ENCODE results near the gene JAM2.

The JAM2 gene

GRCh38 chr21:25742900-25743299 lies 103.8 kb downstream of the JAM2 start:
- WGBS, 2 experiments (ENCODE audit: insufficient coverage in 2 of 2) = 84 to 90% methylated on average over 2 of the region's 3 CpGs

GRCh38 chr21:25744854-25745253 lies 105.8 kb downstream of the JAM2 start:
- Histone ChIP-seq H3K4me1 (ENCODE audit: control insufficient read depth, insufficient read depth, low read length, poor library complexity, severe bottlenecking) (no peaks in the 10 kb centered on the region), H3K36me3 (ENCODE audit: control insufficient read depth, insufficient read depth, low read length) (peaks cover 15% of the 10 kb centered on the region)

More at GRCh38 chr21:25742900-25743299, 103.8 kb downstream of the JAM2 start:
- H3K36me3 ChIP-seq (ENCODE audit: control insufficient read depth, insufficient read depth, low read length) = peaks cover 11% of the 10 kb centered on the region
- H3K4me3 ChIP-seq (ENCODE audit: extremely low read depth, insufficient read depth, low read length, poor library complexity, severe bottlenecking) = no peak overlapping the region
- no peaks in the 10 kb centered on the region for H3K9me3 ChIP-seq (ENCODE audit: control insufficient read depth, low read length)
- no peaks in the 10 kb centered on the region for H3K4me1 ChIP-seq (ENCODE audit: control insufficient read depth, insufficient read depth, low read length, poor library complexity, severe bottlenecking)
- no peak overlapping the region for H3K27ac ChIP-seq (ENCODE audit: low read depth, low read length, severe bottlenecking)

GRCh38 chr21:25750085-25750484 lies 111.0 kb downstream of the JAM2 start:
- H3K4me1 ChIP-seq (ENCODE audit: control insufficient read depth, insufficient read depth, low read length, poor library complexity, severe bottlenecking) = no peaks in the 10 kb centered on the region
- WGBS, 2 experiments (ENCODE audit: insufficient coverage in 2 of 2) = 88 to 95% methylated on average over 5 of the region's 6 CpGs
- H3K36me3 ChIP-seq (ENCODE audit: control insufficient read depth, insufficient read depth, low read length) = peaks cover 39% of the 10 kb centered on the region
- H3K27ac ChIP-seq (ENCODE audit: low read depth, low read length, severe bottlenecking) = no peak overlapping the region
- no peak overlapping the region for H3K4me3 ChIP-seq (ENCODE audit: extremely low read depth, insufficient read depth, low read length, poor library complexity, severe bottlenecking)
- no peaks in the 10 kb centered on the region for H3K9me3 ChIP-seq (ENCODE audit: control insufficient read depth, low read length)

More at GRCh38 chr21:25744854-25745253, 105.8 kb downstream of the JAM2 start:
- Histone ChIP-seq H3K4me3 (ENCODE audit: extremely low read depth, insufficient read depth, low read length, poor library complexity, severe bottlenecking) (no peak overlapping the region), H3K9me3 (ENCODE audit: control insufficient read depth, low read length) (no peaks in the 10 kb centered on the region), H3K27ac (ENCODE audit: low read depth, low read length, severe bottlenecking) (no peak overlapping the region)
- no CpG with 5 or more reads among the region's 2 CpGs for WGBS, 2 experiments (ENCODE audit: insufficient coverage in 2 of 2)

- Histone ChIP-seq H3K9me3 (ENCODE audit: control insufficient read depth, low read length) (no peaks in the 10 kb centered on the region), H3K36me3 (ENCODE audit: control insufficient read depth, insufficient read depth, low read length) (peaks cover 35% of the 10 kb centered on the region), H3K4me1 (ENCODE audit: control insufficient read depth, insufficient read depth, low read length, poor library complexity, severe bottlenecking) (no peaks in the 10 kb centered on the region), H3K4me3 (ENCODE audit: extremely low read depth, insufficient read depth, low read length, poor library complexity, severe bottlenecking) (no peak overlapping the region), H3K27ac (ENCODE audit: low read depth, low read length, severe bottlenecking) (no peak overlapping the region)
- 86 to 100% methylated on average over 1 of the region's 1 CpG for WGBS, 2 experiments (ENCODE audit: insufficient coverage in 2 of 2)
These were observed 113.4 kb downstream of the JAM2 start for GRCh38 chr21:25752416-25752815.

- no peak overlapping the region for H3K27ac ChIP-seq (ENCODE audit: low read depth, low read length, severe bottlenecking)
- H3K9me3 ChIP-seq (ENCODE audit: control insufficient read depth, low read length) = no peaks in the 10 kb centered on the region
- H3K36me3 ChIP-seq (ENCODE audit: control insufficient read depth, insufficient read depth, low read length) = peaks cover 35% of the 10 kb centered on the region
- no peak overlapping the region for H3K4me3 ChIP-seq (ENCODE audit: extremely low read depth, insufficient read depth, low read length, poor library complexity, severe bottlenecking)
- WGBS, 2 experiments (ENCODE audit: insufficient coverage in 2 of 2) = 88 to 89% methylated on average over 5 of the region's 6 CpGs
- no peaks in the 10 kb centered on the region for H3K4me1 ChIP-seq (ENCODE audit: control insufficient read depth, insufficient read depth, low read length, poor library complexity, severe bottlenecking)
These were observed 117.3 kb downstream of the JAM2 start for GRCh38 chr21:25756190-25756932.

GRCh38 chr21:25757531-25757930 lies 118.5 kb downstream of the JAM2 start:
- H3K9me3 ChIP-seq (ENCODE audit: control insufficient read depth, low read length) = no peaks in the 10 kb centered on the region
- H3K4me3 ChIP-seq (ENCODE audit: extremely low read depth, insufficient read depth, low read length, poor library complexity, severe bottlenecking) = no peak overlapping the region
- H3K36me3 ChIP-seq (ENCODE audit: control insufficient read depth, insufficient read depth, low read length) = peaks cover 32% of the 10 kb centered on the region
- H3K27ac ChIP-seq (ENCODE audit: low read depth, low read length, severe bottlenecking) = no peak overlapping the region
- no peaks in the 10 kb centered on the region for H3K4me1 ChIP-seq (ENCODE audit: control insufficient read depth, insufficient read depth, low read length, poor library complexity, severe bottlenecking)

- 67 to 86% methylated on average over 1 of the region's 1 CpG for WGBS, 2 experiments (ENCODE audit: insufficient coverage in 2 of 2)
These were observed 120.5 kb downstream of the JAM2 start for GRCh38 chr21:25759573-25759972.

GRCh38 chr21:25760061-25760460 lies 121.0 kb downstream of the JAM2 start:
- H3K27ac ChIP-seq (ENCODE audit: low read depth, low read length, severe bottlenecking) = no peak overlapping the region
- H3K36me3 ChIP-seq (ENCODE audit: control insufficient read depth, insufficient read depth, low read length) = peaks cover 25% of the 10 kb centered on the region

More at GRCh38 chr21:25759573-25759972, 120.5 kb downstream of the JAM2 start:
- Histone ChIP-seq H3K4me3 (ENCODE audit: extremely low read depth, insufficient read depth, low read length, poor library complexity, severe bottlenecking) (no peak overlapping the region), H3K36me3 (ENCODE audit: control insufficient read depth, insufficient read depth, low read length) (peaks cover 29% of the 10 kb centered on the region), H3K27ac (ENCODE audit: low read depth, low read length, severe bottlenecking) (no peak overlapping the region), H3K4me1 (ENCODE audit: control insufficient read depth, insufficient read depth, low read length, poor library complexity, severe bottlenecking) (no peaks in the 10 kb centered on the region), H3K9me3 (ENCODE audit: control insufficient read depth, low read length) (no peaks in the 10 kb centered on the region)

GRCh38 chr21:25760677-25761076 lies 121.6 kb downstream of the JAM2 start:
- H3K9me3 ChIP-seq (ENCODE audit: control insufficient read depth, low read length) = no peaks in the 10 kb centered on the region
- H3K36me3 ChIP-seq (ENCODE audit: control insufficient read depth, insufficient read depth, low read length) = peaks cover 22% of the 10 kb centered on the region
- no CpG with 5 or more reads among the region's 1 CpG for WGBS, 2 experiments (ENCODE audit: insufficient coverage in 2 of 2)
- no peaks in the 10 kb centered on the region for H3K4me1 ChIP-seq (ENCODE audit: control insufficient read depth, insufficient read depth, low read length, poor library complexity, severe bottlenecking)
- no peak overlapping the region for H3K4me3 ChIP-seq (ENCODE audit: extremely low read depth, insufficient read depth, low read length, poor library complexity, severe bottlenecking)
- no peak overlapping the region for H3K27ac ChIP-seq (ENCODE audit: low read depth, low read length, severe bottlenecking)

More at GRCh38 chr21:25760061-25760460, 121.0 kb downstream of the JAM2 start:
- no peaks in the 10 kb centered on the region for H3K4me1 ChIP-seq (ENCODE audit: control insufficient read depth, insufficient read depth, low read length, poor library complexity, severe bottlenecking)
- WGBS, 2 experiments (ENCODE audit: insufficient coverage in 2 of 2) = 83 to 100% methylated on average over 2 of the region's 3 CpGs
- no peak overlapping the region for H3K4me3 ChIP-seq (ENCODE audit: extremely low read depth, insufficient read depth, low read length, poor library complexity, severe bottlenecking)
- no peaks in the 10 kb centered on the region for H3K9me3 ChIP-seq (ENCODE audit: control insufficient read depth, low read length)

GRCh38 chr21:25764065-25764464 lies 125.0 kb downstream of the JAM2 start:
- Histone ChIP-seq H3K4me3 (ENCODE audit: extremely low read depth, insufficient read depth, low read length, poor library complexity, severe bottlenecking) (no peak overlapping the region), H3K36me3 (ENCODE audit: control insufficient read depth, insufficient read depth, low read length) (peaks cover 12% of the 10 kb centered on the region), H3K4me1 (ENCODE audit: control insufficient read depth, insufficient read depth, low read length, poor library complexity, severe bottlenecking) (no peaks in the 10 kb centered on the region), H3K9me3 (ENCODE audit: control insufficient read depth, low read length) (no peaks in the 10 kb centered on the region), H3K27ac (ENCODE audit: low read depth, low read length, severe bottlenecking) (no peak overlapping the region)
- no CpG with 5 or more reads among the region's 3 CpGs for WGBS, 2 experiments (ENCODE audit: insufficient coverage in 2 of 2)

Measured in mesodermal cell (in vitro differentiated cells).